Activated naive CD4-positive, alpha-beta T cell treated with anti-CD3 and anti-CD28 coated beads, Interleukin-2, amount 50 U/mL, for 72 hours (primary cell): ENCODE measurements around the gene PPP1R1B. TPM values are rescaled to one million over a fixed set of nuclear protein-coding genes. Genes with fewer than 3 reads are reported as not detected.
A peak's percentile ranks its signal among the peaks of the same experiment; 100 is the strongest.

ENCODE experiments used
- ATAC-seq, 2 donors: fragments of 150-1000 bp; cut with Tn5 transposase; 2 replicates each; pipeline ENCODE4 v1.10.0; 2021; ENCODE audit warnings: mild to moderate bottlenecking in 2 of 2, moderate library complexity in 2 of 2
- DNase-seq, 2 donors: peaks; one replicate each; pipeline ENCODE4 v3.0.0; 2021 to 2022; ENCODE audit warnings: low spot score in 2 of 2
- H3K27ac Mint-ChIP-seq, 2 donors: one replicate each; pipeline ENCODE4 v1.8.0; 2022; ENCODE audit warnings: mild to moderate bottlenecking in 2 of 2, mixed read lengths in 2 of 2
- H3K36me3 Mint-ChIP-seq, 2 donors: one replicate each; pipeline ENCODE4 v1.8.0; 2022; ENCODE audit warnings: mixed read lengths in 2 of 2
- H3K9me3 Mint-ChIP-seq, 2 donors: one replicate each; pipeline ENCODE4 v1.8.0; 2022; ENCODE audit warnings: mixed read lengths in 2 of 2
- total RNA-seq, 2 donors: library from RNA; stranded (reverse); gene quantifications; one replicate each; pipeline ENCODE4 v1.2.3, GENCODE V29; 2022

The PPP1R1B gene
- total RNA-seq, 2 donors from 2014 or later, result 0.16 TPM; not detected in 1

- H3K9me3 Mint-ChIP-seq, result no peaks in the 10 kb centered on the region
- no peaks in the 10 kb centered on the region for H3K36me3 Mint-ChIP-seq
- ATAC-seq (peak in 1 of 2 donors; percentile 27), DNase-seq (no peak)
- H3K27ac Mint-ChIP-seq, result no peak overlapping the region
Measured at GRCh38 chr17:39665642-39666224, 39.0 kb downstream of the PPP1R1B start.

- no peak overlapping the region for H3K27ac Mint-ChIP-seq
- no peaks in the 10 kb centered on the region for H3K36me3 Mint-ChIP-seq
- ATAC-seq, result no peak
- no peaks in the 10 kb centered on the region for H3K9me3 Mint-ChIP-seq
- no peak for DNase-seq
Measured at GRCh38 chr17:39666231-39666600, 39.5 kb downstream of the PPP1R1B start.

GRCh38 chr17:39666601-39667261, 40.0 kb downstream of the PPP1R1B start:
- Mint-ChIP-seq H3K36me3 (no peaks in the 10 kb centered on the region), H3K9me3 (no peaks in the 10 kb centered on the region), H3K27ac (no peak overlapping the region)
- DNase-seq, result no peak
- no peak for ATAC-seq

- no peak overlapping the region for H3K27ac Mint-ChIP-seq
- no peaks in the 10 kb centered on the region for H3K36me3 Mint-ChIP-seq
- no peak for ATAC-seq
- H3K9me3 Mint-ChIP-seq, result no peaks in the 10 kb centered on the region
- DNase-seq, result no peak
Measured at GRCh38 chr17:39667262-39667944, 40.7 kb downstream of the PPP1R1B start.

- Mint-ChIP-seq H3K27ac (peak within 1 kb of the TSS in 1 of 2 donors; percentile 50), H3K36me3 (no peaks in the 10 kb centered on the region)
Measured at GRCh38 chr17:39667945-39668924, 41.5 kb downstream of the PPP1R1B start, which contains the start of gene PNMT. PNMT (plus strand) TSS chr17:39668453; CDS start chr17:39668476, 23 bp downstream.

GRCh38 chr17:39669897-39670735, 43.4 kb downstream of the PPP1R1B start:
- DNase-seq (no peak), ATAC-seq (no peak)
- H3K27ac Mint-ChIP-seq, result no peak overlapping the region
- H3K9me3 Mint-ChIP-seq, result no peaks in the 10 kb centered on the region
- no peaks in the 10 kb centered on the region for H3K36me3 Mint-ChIP-seq

More at GRCh38 chr17:39667945-39668924, 41.5 kb downstream of the PPP1R1B start, which contains the start of gene PNMT:
- DNase-seq, result peak in 1 of 2 donors; percentile 80
- no peaks in the 10 kb centered on the region for H3K9me3 Mint-ChIP-seq
- ATAC-seq, result peak; percentile 67 to 76

- no peak overlapping the region for H3K27ac Mint-ChIP-seq
- H3K9me3 Mint-ChIP-seq, result no peaks in the 10 kb centered on the region
- ATAC-seq (no peak), DNase-seq (no peak)
- no peaks in the 10 kb centered on the region for H3K36me3 Mint-ChIP-seq
Measured at GRCh38 chr17:39670746-39671145, 44.0 kb downstream of the PPP1R1B start.

- H3K36me3 Mint-ChIP-seq, result no peaks in the 10 kb centered on the region
- DNase-seq, result no peak
- ATAC-seq, result peak in 1 of 2 donors; percentile 39
- no peak overlapping the region for H3K27ac Mint-ChIP-seq
- no peaks in the 10 kb centered on the region for H3K9me3 Mint-ChIP-seq
Measured at GRCh38 chr17:39671651-39672521, 45.1 kb downstream of the PPP1R1B start.

GRCh38 chr17:39672522-39673334, 46.0 kb downstream of the PPP1R1B start:
- Mint-ChIP-seq H3K36me3 (no peaks in the 10 kb centered on the region), H3K27ac (no peak overlapping the region), H3K9me3 (no peaks in the 10 kb centered on the region)
- no peak for ATAC-seq
- DNase-seq, result no peak

GRCh38 chr17:39673335-39674081, 46.8 kb downstream of the PPP1R1B start:
- no peak overlapping the region for H3K27ac Mint-ChIP-seq
- no peak for DNase-seq
- H3K9me3 Mint-ChIP-seq, result no peaks in the 10 kb centered on the region

GRCh38 chr17:39674179-39674578, 47.4 kb downstream of the PPP1R1B start:
- Mint-ChIP-seq H3K27ac (no peak overlapping the region), H3K36me3 (no peaks in the 10 kb centered on the region), H3K9me3 (no peaks in the 10 kb centered on the region)
- ATAC-seq (no peak), DNase-seq (no peak)

More at GRCh38 chr17:39673335-39674081, 46.8 kb downstream of the PPP1R1B start:
- no peak for ATAC-seq
- H3K36me3 Mint-ChIP-seq, result no peaks in the 10 kb centered on the region

- DNase-seq (no peak), ATAC-seq (no peak)
- Mint-ChIP-seq H3K27ac (no peak overlapping the region), H3K36me3 (no peaks in the 10 kb centered on the region), H3K9me3 (no peaks in the 10 kb centered on the region)
Measured at GRCh38 chr17:39674702-39675389, 48.1 kb downstream of the PPP1R1B start.

- Mint-ChIP-seq H3K9me3 (no peaks in the 10 kb centered on the region), H3K27ac (peak overlapping the region in 1 of 2 donors; percentile 36), H3K36me3 (no peaks in the 10 kb centered on the region)
- DNase-seq (no peak), ATAC-seq (peak in 1 of 2 donors; percentile 6)
Measured at GRCh38 chr17:39675390-39676082, 48.8 kb downstream of the PPP1R1B start.
